HCT116 (cell line): ENCODE data around the gene RNF212. TPM values are rescaled to one million over a fixed set of nuclear protein-coding genes. Genes with fewer than 3 reads are reported as not detected.

Experiments
- ATAC-seq: fragments of 200-7000 bp; cut with Tn5 transposase; 2 replicates; pipeline ENCODE4 v1.9.1; 2020; ENCODE audit warnings: mild to moderate bottlenecking, moderate library complexity
- BruUV-seq: library from RNA; stranded (reverse); fragments of 400-500 nt; replicated peaks from 2 replicates; lab custom pipeline; 2021; lab: Mats Ljungman, UMichigan
- CTCF ChIA-PET: fragments of 300-600 bp; sonication (Branson Sonifier 250); formaldehyde crosslinking; loops from one replicate; lab custom pipeline; 2021; ENCODE audit warnings: antibody characterized with exemption; lab: Charles Lee
- POLR2A ChIA-PET: fragments of 300-600, 350-600 bp; sonication (Branson Sonifier 250); formaldehyde crosslinking; loops from one replicate; lab custom pipeline; 2021; ENCODE audit warnings: antibody characterized with exemption; lab: Charles Lee
- RAD21 ChIA-PET, 2 experiments: fragments of 300-600 bp; sonication (Branson Sonifier 250); formaldehyde crosslinking; loops; one replicate each; lab custom pipeline; 2023; ENCODE audit warnings: low total read pairs in 2 of 2; ENCODE audit not compliant: uncharacterized antibody in 2 of 2, unreplicated experiment in 2 of 2, low non-redundant PET in 1 of 2; lab: Charles Lee
- DNase-seq: peaks from one replicate; pipeline ENCODE4 v3.0.0-alpha.2; 2010; ENCODE audit warnings: low read depth, low spot score
- H2AFZ ChIP-seq: fragments of 200-600 bp; shearing (Covaris generic), sonication (generic); 2 replicates; pipeline ENCODE4 v1.6.1; 2017; ENCODE audit warnings: low read depth, mixed run types, mixed read lengths, antibody characterized with exemption, low read length; ENCODE audit not compliant: poor library complexity, severe bottlenecking
- H3K27ac ChIP-seq: 2 replicates; pipeline ENCODE4 v1.5.1; 2012; ENCODE audit warnings: low read depth, low read length
- H3K27me3 ChIP-seq: fragments of 200-600 bp; sonication (generic); 2 replicates; pipeline ENCODE4 v1.6.1; 2016; ENCODE audit warnings: mixed run types, low read length, mixed read lengths; ENCODE audit not compliant: insufficient read depth
- H3K36me3 ChIP-seq, 2 experiments: fragments of 200-500 bp in 1 of 2; fragments of 200-600 bp in 1 of 2; sonication (Bioruptor generic) in 1 of 2; sonication (generic) in 1 of 2; 2 replicates each; pipeline versions ENCODE4 v1.5.1 to v1.6.1; 2014 to 2016; ENCODE audit warnings: low read length in 2 of 2, inconsistent platforms in 1 of 2, mixed read lengths in 1 of 2, mixed run types in 1 of 2; ENCODE audit not compliant: insufficient read depth in 2 of 2, control insufficient read depth in 1 of 2
- H3K4me1 ChIP-seq, 2 experiments: fragments of 200-600 bp in 1 of 2; sonication (generic) in 1 of 2; 2 replicates each; pipeline versions ENCODE4 v1.5.1 to v1.6.1; 2012 to 2017; ENCODE audit warnings: low read length in 2 of 2, inconsistent platforms in 1 of 2, mild to moderate bottlenecking in 1 of 2, mixed read lengths in 1 of 2, mixed run types in 1 of 2, moderate library complexity in 1 of 2; ENCODE audit not compliant: insufficient read depth in 2 of 2, control insufficient read depth in 1 of 2
- H3K4me2 ChIP-seq: fragments of 200-600 bp; sonication (generic); 2 replicates; pipeline ENCODE4 v1.6.1; 2017; ENCODE audit warnings: mixed run types, low read length, mixed read lengths
- H3K4me3 ChIP-seq, 2 experiments: fragments of 200-600 bp in 1 of 2; sonication (generic) in 1 of 2; replicated peaks in 1 of 2; 2 replicates each; pipeline ENCODE4 v1.5.1; 2011 to 2016; ENCODE audit warnings: low read length in 2 of 2, control low read depth in 1 of 2, low read depth in 1 of 2, mild to moderate bottlenecking in 1 of 2, mixed read lengths in 1 of 2, mixed run types in 1 of 2
- H3K79me2 ChIP-seq: fragments of 200-600 bp; sonication (generic); 2 replicates; pipeline ENCODE4 v1.6.1; 2017; ENCODE audit warnings: mild to moderate bottlenecking, mixed run types, low read length, moderate library complexity, mixed read lengths; ENCODE audit not compliant: insufficient read depth
- H3K9ac ChIP-seq: fragments of 200-600 bp; sonication (generic); 2 replicates; pipeline ENCODE4 v1.6.1; 2016; ENCODE audit warnings: low read length, mixed read lengths
- H3K9me2 ChIP-seq: fragments of 200-600 bp; sonication (generic), shearing (Covaris generic); 2 replicates; pipeline ENCODE4 v1.6.1; 2017; ENCODE audit warnings: mixed run types, mild to moderate bottlenecking, moderate library complexity; ENCODE audit not compliant: insufficient read depth
- H3K9me3 ChIP-seq, 2 experiments: fragments of 200-500 bp in 1 of 2; fragments of 200-600 bp in 1 of 2; sonication (Bioruptor generic) in 1 of 2; sonication (generic) in 1 of 2; 2 replicates each; pipeline ENCODE4 v1.6.1; 2014 to 2017; ENCODE audit warnings: low read length in 2 of 2, mixed read lengths in 2 of 2, inconsistent platforms in 1 of 2, low read depth in 1 of 2, mild to moderate bottlenecking in 1 of 2, mixed run types in 1 of 2, moderate library complexity in 1 of 2; ENCODE audit not compliant: control insufficient read depth in 1 of 2, insufficient read depth in 1 of 2
- H4K20me1 ChIP-seq: fragments of 200-600 bp; sonication (generic), shearing (Covaris generic); 2 replicates; pipeline ENCODE4 v1.6.1; 2017; ENCODE audit warnings: mixed run types, mild to moderate bottlenecking, moderate library complexity; ENCODE audit not compliant: insufficient read depth
- EGR1 ChIP-seq: IDR thresholded peaks from 2 replicates; pipeline ENCODE4 v1.6.1; 2012; ENCODE audit warnings: low read depth
- ELF1 ChIP-seq: IDR thresholded peaks from 2 replicates; pipeline ENCODE4 v1.6.1; 2012; ENCODE audit warnings: low read depth, borderline replicate concordance
- EZH2phosphoT487 ChIP-seq: fragments of 200-600 bp; IDR thresholded peaks from 2 replicates; pipeline ENCODE4 v1.6.1; 2018; ENCODE audit warnings: antibody characterized with exemption, borderline replicate concordance
- POLR2AphosphoS5 ChIP-seq: IDR thresholded peaks from 2 replicates; pipeline ENCODE4 v1.6.1; 2011; ENCODE audit warnings: mild to moderate bottlenecking, low read depth, low read length, moderate library complexity
- RAD21 ChIP-seq: IDR thresholded peaks from 2 replicates; pipeline ENCODE4 v1.6.1; 2012; ENCODE audit warnings: low read depth, mild to moderate bottlenecking
- SIN3A ChIP-seq: IDR thresholded peaks from 2 replicates; pipeline ENCODE4 v1.6.1; 2012; ENCODE audit warnings: low read depth
- TCF7L2 ChIP-seq: IDR thresholded peaks from 2 replicates; pipeline ENCODE4 v1.7.0; 2011; ENCODE audit warnings: borderline replicate concordance, inconsistent platforms; ENCODE audit not compliant: insufficient read depth, insufficient read length; ENCODE audit errors: extremely low read depth
- YY1 ChIP-seq: IDR thresholded peaks from 2 replicates; pipeline ENCODE4 v1.6.1; 2011; ENCODE audit warnings: low read length, low read depth, moderate library complexity, mild to moderate bottlenecking; ENCODE audit not compliant: insufficient replicate concordance; ENCODE audit errors: extremely low read depth
- intact Hi-C: fragments of 100-400 bp; cut with micrococcal nuclease; formaldehyde crosslinking; loops from 2 replicates; pipeline ENCODE4 v1.10.0; 2022
- total RNA-seq: library from RNA; stranded (reverse); gene quantifications from one replicate; pipeline ENCODE4 v1.2.1, GENCODE V29; 2021; ENCODE audit not compliant: unreplicated experiment
- TF ChIP-seq, protein P1 (sequence below), 3 experiments: fragments of 200-600 bp in 1 of 3; sonication (generic) in 1 of 3; IDR thresholded peaks in 2 of 3; conservative IDR thresholded peaks in 1 of 3; 2 replicates each; pipeline ENCODE4 v1.5.1; 2012 to 2017; ENCODE audit warnings: low read depth in 2 of 3, low read length in 2 of 3, antibody characterized with exemption in 1 of 3, borderline replicate concordance in 1 of 3, control low read depth in 1 of 3, mild to moderate bottlenecking in 1 of 3, mixed read lengths in 1 of 3, mixed run types in 1 of 3, moderate library complexity in 1 of 3; ENCODE audit not compliant: insufficient read depth in 1 of 3
- TF ChIP-seq, protein P2 (sequence below): IDR thresholded peaks from 2 replicates; pipeline ENCODE4 v1.6.1; 2012
- TF ChIP-seq, protein P3 (sequence below): IDR thresholded peaks from 2 replicates; pipeline ENCODE4 v1.6.1; 2012; ENCODE audit warnings: low read depth

The RNF212 gene
- total RNA-seq, 1 experiment from 2014 or later, result not detected

DNA sequence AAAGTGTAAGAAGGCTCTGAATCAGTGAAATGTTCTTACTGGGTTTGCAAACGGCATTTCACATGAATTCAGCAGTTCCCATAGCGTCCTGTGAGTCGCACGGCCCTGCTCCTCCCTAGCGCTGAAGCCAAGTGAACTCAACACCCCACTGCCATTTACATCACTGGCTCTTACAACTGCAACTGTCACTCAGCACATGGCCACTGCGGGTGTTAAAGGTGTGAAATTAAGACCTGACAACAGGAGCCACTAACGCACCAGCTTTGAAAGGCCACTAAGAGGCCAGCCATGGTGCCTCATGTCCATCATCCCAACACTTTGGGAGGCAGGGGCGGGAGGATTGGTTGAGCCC is 31.7 kb downstream of the RNF212 start (continued):
- TF ChIP-seq YY1 (no peak), RAD21 (no peak), TCF7L2 (no peak)
- TF ChIP-seq, protein P1, sequence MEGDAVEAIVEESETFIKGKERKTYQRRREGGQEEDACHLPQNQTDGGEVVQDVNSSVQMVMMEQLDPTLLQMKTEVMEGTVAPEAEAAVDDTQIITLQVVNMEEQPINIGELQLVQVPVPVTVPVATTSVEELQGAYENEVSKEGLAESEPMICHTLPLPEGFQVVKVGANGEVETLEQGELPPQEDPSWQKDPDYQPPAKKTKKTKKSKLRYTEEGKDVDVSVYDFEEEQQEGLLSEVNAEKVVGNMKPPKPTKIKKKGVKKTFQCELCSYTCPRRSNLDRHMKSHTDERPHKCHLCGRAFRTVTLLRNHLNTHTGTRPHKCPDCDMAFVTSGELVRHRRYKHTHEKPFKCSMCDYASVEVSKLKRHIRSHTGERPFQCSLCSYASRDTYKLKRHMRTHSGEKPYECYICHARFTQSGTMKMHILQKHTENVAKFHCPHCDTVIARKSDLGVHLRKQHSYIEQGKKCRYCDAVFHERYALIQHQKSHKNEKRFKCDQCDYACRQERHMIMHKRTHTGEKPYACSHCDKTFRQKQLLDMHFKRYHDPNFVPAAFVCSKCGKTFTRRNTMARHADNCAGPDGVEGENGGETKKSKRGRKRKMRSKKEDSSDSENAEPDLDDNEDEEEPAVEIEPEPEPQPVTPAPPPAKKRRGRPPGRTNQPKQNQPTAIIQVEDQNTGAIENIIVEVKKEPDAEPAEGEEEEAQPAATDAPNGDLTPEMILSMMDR (IDR thresholded peaks at IDR 0.05 in 2 of 3, conservative IDR thresholded peaks at IDR 0.05 in 1 of 3; ENCODE audit: borderline replicate concordance in 1 of 3, insufficient read depth in 1 of 3, low read depth in 2 of 3, low read length in 2 of 3), result no peak

DNA sequence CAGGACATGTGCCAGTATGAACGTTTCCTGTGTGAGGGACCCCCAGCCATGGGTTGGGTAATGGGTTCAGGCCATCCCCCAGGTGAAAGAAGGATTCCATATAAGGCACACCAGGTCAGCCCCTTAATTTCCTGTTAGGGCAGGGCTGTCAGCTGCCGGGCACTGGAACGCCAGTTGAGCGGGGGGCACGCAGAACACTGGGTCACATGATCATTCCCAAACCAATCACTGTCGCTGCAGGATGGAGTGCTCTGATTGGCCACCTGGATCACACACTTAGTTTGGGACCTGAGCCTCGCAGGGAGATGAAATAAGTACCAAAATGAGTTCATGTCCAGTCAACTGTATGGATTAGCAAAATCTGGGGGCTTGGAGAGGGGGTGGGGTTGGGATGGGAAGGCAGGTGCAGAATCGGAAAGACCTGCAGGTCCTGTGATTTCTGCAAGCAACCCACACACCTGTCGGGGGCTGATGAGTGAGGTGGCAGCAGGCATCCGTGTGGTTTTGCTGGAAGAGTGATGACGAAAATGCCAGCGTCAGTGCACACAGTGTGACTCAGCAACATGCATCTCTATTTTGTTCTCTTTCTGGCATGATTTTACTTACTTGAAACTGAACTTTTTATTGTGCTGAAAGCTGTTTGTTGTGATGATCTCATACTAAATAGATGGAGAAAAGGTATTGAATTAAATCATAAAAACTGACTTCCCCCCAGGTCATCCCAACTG is 32.2 kb downstream of the RNF212 start:
- no peak overlapping the region for H3K4me3 ChIP-seq
- H3K27ac ChIP-seq, result no peak overlapping the region
- H3K9ac ChIP-seq, result no peak overlapping the region
- RAD21 ChIA-PET, result no interaction called here
- BruUV-seq, result no TSS peak
- intact Hi-C loops, result no loop called here
- no peaks in the 10 kb centered on the region for H3K9me2 ChIP-seq
- no peaks in the 10 kb centered on the region for H3K79me2 ChIP-seq
- no peak overlapping the region for H3K4me2 ChIP-seq
- no peaks in the 10 kb centered on the region for H3K36me3 ChIP-seq
- peaks cover 0 to 14% of the 10 kb centered on the region in 2 experiments; a peak in 2 of 4 replicates for H3K4me1 ChIP-seq
- POLR2A ChIA-PET, result no interaction called here
- no peak overlapping the region for H2AFZ ChIP-seq
- peak; percentile 70 for ATAC-seq
- H3K27me3 ChIP-seq, result peaks cover 9% of the 10 kb centered on the region; the same call in 1 of the 2 replicates
- H3K9me3 ChIP-seq, result no peaks in the 10 kb centered on the region
- no peak for DNase-seq
- CTCF ChIA-PET, result no interaction called here
- H4K20me1 ChIP-seq, result no peaks in the 10 kb centered on the region
- TF ChIP-seq, protein P2, sequence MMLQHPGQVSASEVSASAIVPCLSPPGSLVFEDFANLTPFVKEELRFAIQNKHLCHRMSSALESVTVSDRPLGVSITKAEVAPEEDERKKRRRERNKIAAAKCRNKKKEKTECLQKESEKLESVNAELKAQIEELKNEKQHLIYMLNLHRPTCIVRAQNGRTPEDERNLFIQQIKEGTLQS, result no peak
- TF ChIP-seq TCF7L2 (no peak), POLR2AphosphoS5 (no peak), EGR1 (no peak), ELF1 (no peak), EZH2phosphoT487 (no peak), SIN3A (no peak)
- TF ChIP-seq, protein P3, sequence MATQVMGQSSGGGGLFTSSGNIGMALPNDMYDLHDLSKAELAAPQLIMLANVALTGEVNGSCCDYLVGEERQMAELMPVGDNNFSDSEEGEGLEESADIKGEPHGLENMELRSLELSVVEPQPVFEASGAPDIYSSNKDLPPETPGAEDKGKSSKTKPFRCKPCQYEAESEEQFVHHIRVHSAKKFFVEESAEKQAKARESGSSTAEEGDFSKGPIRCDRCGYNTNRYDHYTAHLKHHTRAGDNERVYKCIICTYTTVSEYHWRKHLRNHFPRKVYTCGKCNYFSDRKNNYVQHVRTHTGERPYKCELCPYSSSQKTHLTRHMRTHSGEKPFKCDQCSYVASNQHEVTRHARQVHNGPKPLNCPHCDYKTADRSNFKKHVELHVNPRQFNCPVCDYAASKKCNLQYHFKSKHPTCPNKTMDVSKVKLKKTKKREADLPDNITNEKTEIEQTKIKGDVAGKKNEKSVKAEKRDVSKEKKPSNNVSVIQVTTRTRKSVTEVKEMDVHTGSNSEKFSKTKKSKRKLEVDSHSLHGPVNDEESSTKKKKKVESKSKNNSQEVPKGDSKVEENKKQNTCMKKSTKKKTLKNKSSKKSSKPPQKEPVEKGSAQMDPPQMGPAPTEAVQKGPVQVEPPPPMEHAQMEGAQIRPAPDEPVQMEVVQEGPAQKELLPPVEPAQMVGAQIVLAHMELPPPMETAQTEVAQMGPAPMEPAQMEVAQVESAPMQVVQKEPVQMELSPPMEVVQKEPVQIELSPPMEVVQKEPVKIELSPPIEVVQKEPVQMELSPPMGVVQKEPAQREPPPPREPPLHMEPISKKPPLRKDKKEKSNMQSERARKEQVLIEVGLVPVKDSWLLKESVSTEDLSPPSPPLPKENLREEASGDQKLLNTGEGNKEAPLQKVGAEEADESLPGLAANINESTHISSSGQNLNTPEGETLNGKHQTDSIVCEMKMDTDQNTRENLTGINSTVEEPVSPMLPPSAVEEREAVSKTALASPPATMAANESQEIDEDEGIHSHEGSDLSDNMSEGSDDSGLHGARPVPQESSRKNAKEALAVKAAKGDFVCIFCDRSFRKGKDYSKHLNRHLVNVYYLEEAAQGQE, result no peak
- TF ChIP-seq, protein P1 (IDR thresholded peaks at IDR 0.05 in 2 of 3, conservative IDR thresholded peaks at IDR 0.05 in 1 of 3; ENCODE audit: borderline replicate concordance in 1 of 3, insufficient read depth in 1 of 3, low read depth in 2 of 3, low read length in 2 of 3), result no peak
